NCI-H2227 treated with DMSO at 0.1 percent for 48 hours (cell line): ENCODE measurements around the gene PATJ.
"Not testable (repeated sequence)": the region's sequence is repeated elsewhere in the genome, so short reads cannot be mapped to it uniquely, and the experiment has no call there.

Experiments
- DNase-seq: peaks from one replicate; lab custom pipeline; 2025; lab: John Stamatoyannopoulos, UW

Gene PATJ

DNA sequence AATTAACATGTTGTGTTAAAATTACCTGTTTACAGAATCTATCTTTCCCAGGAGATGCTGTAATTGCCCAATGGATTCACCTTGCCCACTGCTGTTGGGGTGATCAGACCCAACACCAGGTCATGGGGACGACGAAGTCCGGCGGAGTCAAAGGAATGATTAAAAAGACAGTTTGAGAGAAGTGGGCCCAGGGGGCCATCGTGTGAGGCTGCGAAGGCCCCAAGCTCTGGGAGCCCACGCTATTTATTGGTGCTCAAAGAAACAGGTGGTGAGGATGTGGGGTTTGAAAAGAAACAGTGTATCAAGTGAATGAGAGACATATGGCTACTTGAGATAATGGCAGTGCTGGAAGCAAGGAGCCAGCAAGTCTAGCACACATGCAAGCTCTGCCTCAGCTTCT, 436.1 kb downstream of the PATJ start:
- DNase-seq = no peak

DNA sequence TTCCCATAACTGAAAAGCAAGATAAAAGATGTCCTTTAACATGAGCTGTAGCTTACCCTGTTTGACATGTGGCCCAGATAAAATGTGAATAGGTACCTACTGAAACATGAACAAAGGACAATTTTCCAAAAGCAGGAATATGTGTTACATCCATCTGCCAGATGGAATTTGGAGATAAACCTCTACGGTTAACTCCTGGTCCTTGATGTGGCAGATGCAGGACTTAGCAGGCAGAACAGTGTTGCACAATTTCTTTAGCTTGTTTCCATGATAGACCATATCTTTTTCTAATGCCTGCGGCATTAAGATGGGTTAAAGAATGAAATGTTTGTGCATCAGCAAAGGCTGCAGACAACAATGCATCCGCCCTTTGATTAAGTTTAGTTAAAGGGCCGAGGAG, 437.8 kb downstream of the PATJ start:
- not testable (repeated sequence) for DNase-seq

DNA sequence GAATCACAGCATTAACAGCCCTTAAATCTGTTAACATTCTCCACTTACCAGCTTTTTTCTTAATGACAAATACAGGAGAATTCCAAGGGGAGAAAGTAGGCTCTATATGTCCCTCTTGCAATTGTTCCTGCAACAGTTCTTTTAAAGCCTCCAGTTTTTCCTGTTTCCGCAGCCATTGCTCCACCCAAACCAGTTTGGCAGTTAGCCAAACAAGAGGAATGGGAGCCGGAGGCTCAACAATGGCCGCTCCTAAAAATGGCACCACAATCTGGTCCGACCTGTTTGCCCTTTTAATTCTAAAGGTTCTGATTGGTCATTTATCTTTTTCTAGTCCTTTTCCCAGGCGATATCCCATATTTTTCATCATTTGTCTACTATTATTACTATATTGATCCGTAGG, 438.4 kb downstream of the PATJ start:
- no peak for DNase-seq

DNA sequence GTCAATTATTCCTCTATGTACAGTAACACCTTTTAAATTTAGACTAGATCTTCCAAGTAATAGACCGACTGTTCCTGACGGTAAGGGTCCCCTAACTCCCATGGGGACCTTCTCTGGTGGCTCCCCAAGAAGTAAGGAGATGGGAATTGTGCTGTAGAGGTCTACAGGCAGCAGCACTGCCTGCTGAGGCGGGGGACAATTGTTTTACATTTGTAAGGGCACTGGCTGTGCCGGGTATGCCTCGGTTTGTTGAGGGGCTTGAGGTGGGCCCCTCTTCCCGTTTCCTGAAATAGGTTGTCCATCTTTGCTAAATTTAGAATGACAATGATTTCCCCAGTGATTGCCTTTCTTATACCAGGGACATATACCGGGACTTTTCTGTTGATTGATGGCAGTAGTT, 439.3 kb downstream of the PATJ start:
- no peak for DNase-seq

GRCh38 chr1:62182157-62182556, 439.9 kb downstream of the PATJ start:
- DNase-seq = not testable (repeated sequence)

- not testable (repeated sequence) for DNase-seq
Measured at GRCh38 chr1:62183164-62184020, 441.1 kb downstream of the PATJ start.

- DNase-seq = no peak
Measured at GRCh38 chr1:62184336-62184735, 442.1 kb downstream of the PATJ start.

- DNase-seq = not testable (repeated sequence)
Measured at GRCh38 chr1:62185233-62185632, 443.0 kb downstream of the PATJ start.

GRCh38 chr1:62185677-62186076, 443.4 kb downstream of the PATJ start:
- no peak for DNase-seq

GRCh38 chr1:62187548-62187947, 445.3 kb downstream of the PATJ start:
- no peak for DNase-seq

- no peak for DNase-seq
Measured at GRCh38 chr1:62188111-62188510, 445.8 kb downstream of the PATJ start.

DNA sequence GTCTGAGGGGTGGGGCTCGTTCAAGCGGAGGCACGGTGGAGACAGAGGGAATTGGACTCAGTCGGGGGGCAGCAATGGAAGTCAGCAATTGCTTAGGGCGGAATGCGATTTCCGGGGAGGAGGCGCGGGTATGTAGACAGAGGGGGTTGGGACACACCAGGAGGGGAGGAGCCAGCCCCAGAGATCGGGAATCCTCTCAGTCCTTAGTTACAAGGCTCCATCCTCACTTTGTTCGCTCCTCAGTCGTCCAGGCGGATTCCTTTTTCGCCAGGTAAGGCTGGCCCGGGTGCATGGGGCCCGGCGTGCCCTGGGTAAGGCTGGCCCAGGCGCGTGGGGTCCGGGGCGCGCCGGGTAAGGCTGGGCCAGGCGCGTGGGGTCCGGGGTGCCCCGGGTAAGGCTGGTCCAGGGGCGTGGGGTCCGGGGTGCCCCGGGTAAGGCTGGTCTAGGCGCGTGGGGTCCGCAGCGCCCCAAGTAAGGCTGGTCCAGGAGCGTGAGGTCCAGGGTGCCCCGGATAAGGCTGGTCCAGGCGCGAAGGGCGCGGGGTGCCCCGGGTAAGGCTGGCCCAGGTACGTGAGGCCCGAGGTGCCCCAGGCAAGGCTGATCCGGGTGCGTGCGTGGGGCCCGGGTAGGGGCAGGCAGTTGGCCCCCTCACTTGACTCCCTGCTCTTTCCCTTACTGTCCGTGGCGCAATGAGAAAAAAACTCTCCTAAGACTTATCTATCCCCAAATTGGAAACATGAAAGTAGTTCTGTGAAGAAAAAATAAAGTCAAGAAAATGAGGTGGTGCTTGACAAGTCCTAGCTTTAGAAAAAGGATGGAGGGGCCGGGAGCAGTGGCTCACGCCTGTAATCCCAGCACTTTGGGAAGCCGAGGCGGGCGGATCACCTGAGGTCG, 452.6 kb downstream of the PATJ start, which contains the start of gene L1TD1:
TSS of gene L1TD1 (plus strand) at position 199 of the 894 bp plus-strand sequence. CDS start 11,780 bp downstream, outside the sequence.
- no peak for DNase-seq

GRCh38 chr1:62196086-62196690, 453.9 kb downstream of the PATJ start:
- DNase-seq = no peak

- DNase-seq = no peak
Measured at GRCh38 chr1:62198069-62198780, 455.9 kb downstream of the PATJ start.

DNA sequence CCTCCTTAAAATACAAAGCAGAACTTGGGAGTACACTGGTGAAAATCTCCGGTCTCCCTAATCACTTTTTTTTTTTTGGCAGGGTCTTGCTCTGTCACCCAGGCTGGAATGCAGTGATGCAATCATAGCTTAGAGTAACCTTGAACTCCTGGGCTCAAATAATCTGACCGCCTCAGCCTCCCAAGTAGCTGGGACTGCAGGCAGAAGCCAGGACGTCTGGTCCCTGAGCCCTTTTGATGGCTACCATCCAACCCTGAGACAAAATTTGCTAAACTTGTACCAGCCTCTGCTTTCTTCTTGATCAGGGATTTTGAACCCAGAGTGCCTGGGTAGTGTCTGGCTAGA, 456.5 kb downstream of the PATJ start:
- DNase-seq = no peak

- DNase-seq = no peak
Measured at GRCh38 chr1:62207187-62207586, 464.9 kb downstream of the PATJ start.

- no peak for DNase-seq
Measured at GRCh38 chr1:62208087-62208486, 465.8 kb downstream of the PATJ start.

GRCh38 chr1:62208970-62209369, 466.7 kb downstream of the PATJ start:
- DNase-seq = no peak

GRCh38 chr1:62209931-62210595, 467.8 kb downstream of the PATJ start:
- DNase-seq = no peak

- DNase-seq = no peak
Measured at GRCh38 chr1:62210960-62211359, 468.7 kb downstream of the PATJ start.

GRCh38 chr1:62212411-62212810, 470.1 kb downstream of the PATJ start:
- DNase-seq = no peak
